ENCODE measurements around the gene CAPG. TPM values are rescaled to one million over a fixed set of nuclear protein-coding genes. Genes with fewer than 3 reads are reported as not detected.

The CAPG gene
- total and polyA plus RNA-seq, 9 of the 15 experiments (the other 6 are each of a cell fraction or from before 2014, with no cell fraction given), result 10.6 to 90.4 (median 56.0) TPM

DNA sequence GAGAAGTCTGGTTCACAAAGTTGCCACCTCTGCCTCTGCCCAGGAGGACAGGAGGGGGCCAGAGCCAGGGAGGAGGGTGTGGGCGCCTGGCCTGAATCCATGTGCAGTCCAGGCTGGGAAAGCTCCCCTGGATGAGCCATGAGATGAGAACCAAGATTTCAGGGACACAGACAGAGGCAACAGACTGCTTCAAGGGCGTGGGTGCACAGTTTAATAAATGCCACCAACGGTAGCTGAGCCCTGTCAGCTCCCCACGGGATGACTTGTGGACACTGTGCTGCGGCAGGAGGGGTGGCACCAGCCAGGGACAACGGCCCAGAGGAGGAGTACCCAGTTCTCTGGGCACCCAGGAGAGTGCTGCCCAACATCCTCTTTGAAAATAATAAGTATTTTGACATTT lies 15.2 kb downstream of the CAPG start (continued):
- TF ChIP-seq NR2F6 (CRISPR knock-in tag; IDR thresholded peaks at IDR 0.05), result no peak
- no peak for TF ChIP-seq ZNF175 (CRISPR knock-in tag; IDR thresholded peaks at IDR 0.05; ENCODE audit: low read depth)
- TF ChIP-seq E2F3 (CRISPR knock-in tag; IDR thresholded peaks at IDR 0.05), result no peak
- TF ChIP-seq CBX3 (IDR thresholded peaks at IDR 0.05; ENCODE audit: borderline replicate concordance in 1 of 2, low read length in 2 of 2), result no peak

- intact Hi-C loops (cut with micrococcal nuclease), result no loop called here
- no peak for TF ChIP-seq TCF7 (IDR thresholded peaks at IDR 0.05; ENCODE audit: borderline replicate concordance)
- TF ChIP-seq ZNF436 (CRISPR knock-in tag; IDR thresholded peaks at IDR 0.05), result no peak
- no peak for TF ChIP-seq ZNF780A (CRISPR knock-in tag; IDR thresholded peaks at IDR 0.05)
- no peak for TF ChIP-seq MGA (IDR thresholded peaks at IDR 0.05)
- TF ChIP-seq, protein P1, sequence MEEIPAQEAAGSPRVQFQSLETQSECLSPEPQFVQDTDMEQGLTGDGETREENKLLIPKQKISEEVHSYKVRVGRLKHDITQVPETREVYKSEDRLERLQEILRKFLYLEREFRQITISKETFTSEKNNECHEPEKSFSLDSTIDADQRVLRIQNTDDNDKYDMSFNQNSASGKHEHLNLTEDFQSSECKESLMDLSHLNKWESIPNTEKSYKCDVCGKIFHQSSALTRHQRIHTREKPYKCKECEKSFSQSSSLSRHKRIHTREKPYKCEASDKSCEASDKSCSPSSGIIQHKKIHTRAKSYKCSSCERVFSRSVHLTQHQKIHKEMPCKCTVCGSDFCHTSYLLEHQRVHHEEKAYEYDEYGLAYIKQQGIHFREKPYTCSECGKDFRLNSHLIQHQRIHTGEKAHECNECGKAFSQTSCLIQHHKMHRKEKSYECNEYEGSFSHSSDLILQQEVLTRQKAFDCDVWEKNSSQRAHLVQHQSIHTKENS (CRISPR knock-in tag; IDR thresholded peaks at IDR 0.05), result no peak
Observed at GRCh38 chr2:85394261-85394681, 15.9 kb downstream of the CAPG start.

More at GRCh38 chr2:85394261-85394681, 15.9 kb downstream of the CAPG start:
- ChIA-PET CTCF (ENCODE audit: low intra/inter-chr PET ratio) (no interaction called here), POLR2A (interaction anchor here (1.0 to 63.9 kb wide), 4 partner anchors 10 to 167 kb away, joined by 3 to 1576 read pairs (median 4); partner anchors contain the start of genes GGCX, MAT2A and TGOLN2)
- ATAC-seq (no peak), DNase-seq (ENCODE audit: extremely low read depth in 1 of 4, low spot score in 3 of 4) (no peak), FAIRE-seq (no peak)
- Histone ChIP-seq H3K27ac (ENCODE audit: extremely low read depth, low read depth, low read length) (no peak overlapping the region), H3K4me2 (ENCODE audit: insufficient read depth, low read length) (no peak overlapping the region), H3K4me3 (no peak overlapping the region), H2AFZ (ENCODE audit: low read depth, low read length) (no peak overlapping the region), H4K20me1 (replicated peaks; ENCODE audit: control insufficient read depth, insufficient read depth, low read length) (no peaks in the 10 kb centered on the region), H3K27me3 (ENCODE audit: control insufficient read depth in 2 of 2, insufficient read depth in 2 of 2, low read length in 2 of 2) (no peaks in the 10 kb centered on the region), H3K4me1 (replicated peaks in 1 of 2; ENCODE audit: control insufficient read depth in 2 of 2, insufficient read depth in 2 of 2, low read length in 2 of 2) (peaks cover 0 to 12% of the 10 kb centered on the region in 2 experiments; a peak in 2 of 5 replicates), H3K36me3 (ENCODE audit: control insufficient read depth, insufficient read depth, low read length) (peaks cover 5% of the 10 kb centered on the region; the same call in 1 of the 3 replicates), H3K9ac (ENCODE audit: insufficient read depth in 1 of 2, low read depth in 2 of 2, low read length in 2 of 2) (no peak overlapping the region), H3K9me1 (ENCODE audit: control insufficient read depth, insufficient read depth, low read length) (no peaks in the 10 kb centered on the region), H3K79me2 (ENCODE audit: control insufficient read depth, insufficient read depth, low read length) (no peaks in the 10 kb centered on the region), H3K9me3 (replicated peaks; ENCODE audit: control insufficient read depth, insufficient read depth, low read depth, low read length) (no peaks in the 10 kb centered on the region)
- BruUV-seq (replicated peaks), result no TSS peak
- in situ Hi-C loops (cut with MboI), result no loop called here
- 42% methylated on average over 4 of the region's 4 CpGs for WGBS (ENCODE audit: insufficient coverage, low coverage, missing lambda C conversion rate)
